ENCODE data around the gene MAML2. TPM values are rescaled to one million over a fixed set of nuclear protein-coding genes. Genes with fewer than 3 reads are reported as not detected.

The MAML2 gene
- total and polyA plus RNA-seq, 7 donors, result 2.8 to 20.7 (median 11.8) TPM

DNA sequence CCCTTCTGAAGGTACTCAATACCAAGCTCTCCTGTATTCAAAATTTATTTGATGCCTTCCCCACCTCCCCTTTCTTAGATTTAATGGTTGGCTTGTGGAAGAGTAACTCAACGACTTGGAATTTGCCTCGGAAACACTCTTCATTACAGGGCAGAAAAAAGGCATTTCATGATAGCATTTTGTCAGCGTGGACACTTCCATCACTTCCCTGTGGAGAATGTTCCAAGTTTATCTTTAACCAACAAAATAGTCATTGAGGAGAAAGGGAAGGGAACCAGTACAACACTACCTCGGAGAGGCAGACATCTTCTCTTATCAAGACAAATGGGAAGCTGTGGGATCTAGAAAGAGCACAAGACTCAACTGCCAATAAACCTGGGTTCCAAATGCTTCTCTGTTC, 241.8 kb downstream of the MAML2 start:
- peaks cover 0 to 44% (median 21%) of the 10 kb centered on the region in 4 donors for H3K4me1 ChIP-seq
- no peaks in the 10 kb centered on the region for H3K36me3 ChIP-seq
- H3K27me3 ChIP-seq, result no peaks in the 10 kb centered on the region
- no peak for TF ChIP-seq CTCF (IDR thresholded peaks at IDR 0.05)
- no peak for TF ChIP-seq POLR2A (IDR thresholded peaks at IDR 0.05)
- no peak for TF ChIP-seq EP300 (IDR thresholded peaks at IDR 0.05)
- no peak for TF ChIP-seq POLR2AphosphoS5 (IDR thresholded peaks at IDR 0.05)
- H3K9me3 ChIP-seq, result no peaks in the 10 kb centered on the region
- WGBS, 2 donors, result 58 to 84% methylated on average over 4 of the region's 4 CpGs
- no peak overlapping the region for H3K4me3 ChIP-seq
- DNase-seq, result no peak
- H3K27ac ChIP-seq, result no peak overlapping the region
- intact Hi-C loops (cut with DNase I), result no loop called here

DNA sequence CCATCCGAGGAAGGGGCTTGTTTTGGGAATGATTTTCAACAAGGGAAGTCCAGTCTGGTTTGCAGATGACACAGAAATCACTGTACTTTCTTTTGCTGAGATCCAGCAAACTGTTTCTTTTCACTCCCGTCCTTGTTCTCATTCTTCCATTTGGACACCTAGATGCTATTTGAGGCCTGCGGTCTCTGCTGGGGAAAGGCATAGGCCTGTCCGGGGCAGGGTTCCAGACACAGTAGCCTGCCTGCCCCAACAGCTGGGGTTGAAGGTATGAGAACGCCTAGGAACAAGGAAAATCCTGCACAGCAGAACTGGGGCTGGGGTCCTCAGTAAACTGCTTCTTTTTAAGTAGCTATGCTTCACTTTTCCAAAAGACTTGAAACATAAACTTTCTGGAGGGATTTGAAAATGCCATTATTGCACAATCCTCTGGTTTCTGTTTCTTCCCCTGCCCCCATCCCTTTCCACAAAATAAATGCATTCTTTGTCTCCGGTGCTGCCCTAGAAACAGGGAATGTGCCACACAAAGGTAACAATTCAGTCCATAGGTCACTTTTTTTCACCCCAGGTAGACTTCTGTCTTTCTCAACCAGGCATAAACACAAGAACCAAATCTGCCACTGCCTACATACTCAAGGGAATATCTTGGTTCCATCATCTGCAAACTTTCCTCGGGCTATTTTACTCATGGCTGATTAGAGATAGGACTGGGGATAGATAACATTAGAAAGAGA, 244.3 kb downstream of the MAML2 start:
- Histone ChIP-seq H3K27me3 (no peaks in the 10 kb centered on the region), H3K27ac (peak overlapping the region in 3 of 4 donors; percentile 27 to 47 (median 41)), H3K36me3 (no peaks in the 10 kb centered on the region), H3K4me1 (peaks cover 0 to 37% (median 19%) of the 10 kb centered on the region in 4 donors), H3K9me3 (no peaks in the 10 kb centered on the region), H3K4me3 (no peak overlapping the region)
- intact Hi-C loops (cut with DNase I), result no loop called here
- 18 to 60% methylated on average over 7 of the region's 7 CpGs for WGBS, 2 donors
- DNase-seq, result no peak
- TF ChIP-seq CTCF (IDR thresholded peaks at IDR 0.05), result no peak
- no peak for TF ChIP-seq POLR2A (IDR thresholded peaks at IDR 0.05)

GRCh38 chr11:96097844-96098421, 245.1 kb downstream of the MAML2 start:
- peaks cover 0 to 3% (median 0%) of the 10 kb centered on the region in 4 donors for H3K36me3 ChIP-seq
- H3K4me1 ChIP-seq, result peaks cover 0 to 33% (median 19%) of the 10 kb centered on the region in 4 donors
- H3K27me3 ChIP-seq, result no peaks in the 10 kb centered on the region
- DNase-seq, result no peak
- H3K9me3 ChIP-seq, result no peaks in the 10 kb centered on the region
- TF ChIP-seq CTCF (IDR thresholded peaks at IDR 0.05) (no peak), POLR2AphosphoS5 (IDR thresholded peaks at IDR 0.05) (no peak), POLR2A (IDR thresholded peaks at IDR 0.05) (no peak), EP300 (IDR thresholded peaks at IDR 0.05) (no peak)
- intact Hi-C loops (cut with DNase I), result no loop called here
- no peak overlapping the region for H3K4me3 ChIP-seq
- peak overlapping the region in 3 of 4 donors; percentile 27 to 47 (median 41) for H3K27ac ChIP-seq
- 37 to 82% methylated on average over 4 of the region's 4 CpGs for WGBS, 2 donors

- Histone ChIP-seq H3K27me3 (no peaks in the 10 kb centered on the region), H3K27ac (no peak overlapping the region), H3K4me1 (peaks cover 0 to 31% (median 19%) of the 10 kb centered on the region in 4 donors), H3K4me3 (no peak overlapping the region), H3K9me3 (no peaks in the 10 kb centered on the region), H3K36me3 (peaks cover 0 to 11% (median 2%) of the 10 kb centered on the region in 4 donors)
- DNase-seq, result no peak
- TF ChIP-seq POLR2AphosphoS5 (IDR thresholded peaks at IDR 0.05) (no peak), POLR2A (IDR thresholded peaks at IDR 0.05) (no peak), CTCF (IDR thresholded peaks at IDR 0.05) (no peak)
- 28 to 75% methylated on average over 4 of the region's 4 CpGs for WGBS, 2 donors
- intact Hi-C loops (cut with DNase I), result no loop called here
These were observed 246.6 kb downstream of the MAML2 start for GRCh38 chr11:96096360-96096759.
